ENCODE results near the gene TMC6. TPM values are rescaled to one million over a fixed set of nuclear protein-coding genes. Genes with fewer than 3 reads are reported as not detected.

The TMC6 gene
- total RNA-seq, 1 donor from 2014 or later: 64.8 TPM

- H3K27me3 ChIP-seq: no peaks in the 10 kb centered on the region
- no peaks in the 10 kb centered on the region for H3K4me1 ChIP-seq
- intact Hi-C loops (cut with DNase I): no loop called here
- H3K27ac ChIP-seq: no peak overlapping the region
- TF ChIP-seq CTCF (IDR thresholded peaks at IDR 0.05): no peak
- no peak for TF ChIP-seq POLR2A (IDR thresholded peaks at IDR 0.05)
- no peak for TF ChIP-seq POLR2AphosphoS5 (IDR thresholded peaks at IDR 0.05; ENCODE audit: insufficient read depth in 1 of 2, low read depth in 1 of 2)
- no peaks in the 10 kb centered on the region for H3K9me3 ChIP-seq
- H3K4me3 ChIP-seq: no peak overlapping the region
- no peak for DNase-seq (ENCODE audit: extremely low spot score in 2 of 2)
- peaks cover 0 to 23% of the 10 kb centered on the region in 2 donors for H3K36me3 ChIP-seq
Observed at GRCh38 chr17:78105551-78105950, 23.0 kb downstream of the TMC6 start.

- Histone ChIP-seq H3K4me3 (no peak overlapping the region), H3K36me3 (peaks cover 0 to 26% of the 10 kb centered on the region in 2 donors), H3K4me1 (no peaks in the 10 kb centered on the region), H3K9me3 (no peaks in the 10 kb centered on the region), H3K27ac (no peak overlapping the region), H3K27me3 (no peaks in the 10 kb centered on the region)
- no peak for DNase-seq (ENCODE audit: extremely low spot score in 2 of 2)
- no peak for TF ChIP-seq CTCF (IDR thresholded peaks at IDR 0.05)
- no peak for TF ChIP-seq POLR2AphosphoS5 (IDR thresholded peaks at IDR 0.05; ENCODE audit: insufficient read depth in 1 of 2, low read depth in 1 of 2)
- TF ChIP-seq POLR2A (IDR thresholded peaks at IDR 0.05): no peak
- intact Hi-C loops (cut with DNase I): no loop called here
Observed at GRCh38 chr17:78105101-78105500, 23.5 kb downstream of the TMC6 start.

GRCh38 chr17:78104540-78104941 lies 24.0 kb downstream of the TMC6 start:
- H3K36me3 ChIP-seq: peaks cover 0 to 32% of the 10 kb centered on the region in 2 donors
- H3K9me3 ChIP-seq: no peaks in the 10 kb centered on the region
- intact Hi-C loops (cut with DNase I): no loop called here
- TF ChIP-seq POLR2AphosphoS5 (IDR thresholded peaks at IDR 0.05; ENCODE audit: insufficient read depth in 1 of 2, low read depth in 1 of 2) (no peak), CTCF (IDR thresholded peaks at IDR 0.05) (no peak), POLR2A (IDR thresholded peaks at IDR 0.05) (no peak)
- DNase-seq (ENCODE audit: extremely low spot score in 2 of 2): no peak
- no peak overlapping the region for H3K4me3 ChIP-seq
- no peaks in the 10 kb centered on the region for H3K27me3 ChIP-seq
- H3K27ac ChIP-seq: no peak overlapping the region
- no peaks in the 10 kb centered on the region for H3K4me1 ChIP-seq

GRCh38 chr17:78103311-78103710 lies 25.2 kb downstream of the TMC6 start:
- Histone ChIP-seq H3K9me3 (no peaks in the 10 kb centered on the region), H3K36me3 (peaks cover under 1 to 44% of the 10 kb centered on the region in 2 donors), H3K27me3 (no peaks in the 10 kb centered on the region), H3K4me1 (no peaks in the 10 kb centered on the region), H3K4me3 (no peak overlapping the region), H3K27ac (no peak overlapping the region)
- intact Hi-C loops (cut with DNase I): no loop called here
- no peak for DNase-seq (ENCODE audit: extremely low spot score in 2 of 2)
- no peak for TF ChIP-seq POLR2AphosphoS5 (IDR thresholded peaks at IDR 0.05; ENCODE audit: insufficient read depth in 1 of 2, low read depth in 1 of 2)
- TF ChIP-seq CTCF (IDR thresholded peaks at IDR 0.05): no peak
- TF ChIP-seq POLR2A (IDR thresholded peaks at IDR 0.05): no peak

GRCh38 chr17:78101542-78101941 lies 27.0 kb downstream of the TMC6 start:
- DNase-seq (ENCODE audit: extremely low spot score in 2 of 2): no peak
- Histone ChIP-seq H3K9me3 (no peaks in the 10 kb centered on the region), H3K4me1 (no peaks in the 10 kb centered on the region), H3K27ac (no peak overlapping the region), H3K27me3 (no peaks in the 10 kb centered on the region), H3K36me3 (peaks cover 4 to 56% of the 10 kb centered on the region in 2 donors), H3K4me3 (no peak overlapping the region)
- intact Hi-C loops (cut with DNase I): no loop called here
- no peak for TF ChIP-seq CTCF (IDR thresholded peaks at IDR 0.05)
- TF ChIP-seq POLR2AphosphoS5 (IDR thresholded peaks at IDR 0.05; ENCODE audit: insufficient read depth in 1 of 2, low read depth in 1 of 2): no peak
- TF ChIP-seq POLR2A (IDR thresholded peaks at IDR 0.05): no peak

Data from vagina (tissue), 2 donors.